GM18520 (cell line): ENCODE measurements around the gene PIP5K1A.
"Not testable (repeated sequence)": the region's sequence is repeated elsewhere in the genome, so short reads cannot be mapped to it uniquely, and the experiment has no call there.

Experiments
- ATAC-seq: cut with Tn5 transposase; IDR thresholded peaks from one replicate; pipeline ENCODE4 v1.9.1; 2021; ENCODE audit not compliant: unreplicated experiment

PIP5K1A gene

GRCh38 chr1:151198254-151199127, at the start of gene PIP5K1A:
Gene PIP5K1A, plus strand, starts transcription at chr1:151198552. Its CDS starts 445 bp downstream, at chr1:151198997.
- ATAC-seq, result peak; percentile 84

GRCh38 chr1:151156515-151156819, 41.9 kb upstream of the PIP5K1A start, which contains the start of gene TNFAIP8L2:
Gene TNFAIP8L2, plus strand, starts transcription at chr1:151156649. Its CDS starts 2,049 bp downstream, at chr1:151158698.
- ATAC-seq, result peak; percentile 34

- no peak for ATAC-seq
Measured at GRCh38 chr1:151157067-151157531, 41.3 kb upstream of the PIP5K1A start.

- no peak for ATAC-seq
Measured at GRCh38 chr1:151158326-151158725, 40.0 kb upstream of the PIP5K1A start.

- ATAC-seq, result no peak
Measured at GRCh38 chr1:151158751-151159251, 39.6 kb upstream of the PIP5K1A start.

- no peak for ATAC-seq
Measured at GRCh38 chr1:151159373-151159772, 39.0 kb upstream of the PIP5K1A start.

- ATAC-seq, result no peak
Measured at GRCh38 chr1:151164732-151165280, 33.5 kb upstream of the PIP5K1A start.

- ATAC-seq, result no peak
Measured at GRCh38 chr1:151165281-151165737, 33.0 kb upstream of the PIP5K1A start.

GRCh38 chr1:151165738-151166504, 32.4 kb upstream of the PIP5K1A start, which contains the start of the genes LYSMD1 and SCNM1:
Gene LYSMD1, minus strand, starts transcription at chr1:151165902. Its CDS starts 644 bp downstream, at chr1:151165258.
Gene SCNM1, plus strand, starts transcription at chr1:151166144. Its CDS starts 9 bp downstream, at chr1:151166153.
- ATAC-seq, result peak; percentile 92

GRCh38 chr1:151166505-151166956, 31.8 kb upstream of the PIP5K1A start:
- ATAC-seq, result no peak

GRCh38 chr1:151167116-151167515, 31.2 kb upstream of the PIP5K1A start:
- ATAC-seq, result no peak

GRCh38 chr1:151171190-151171589, 27.2 kb upstream of the PIP5K1A start:
- no peak for ATAC-seq

- no peak for ATAC-seq
Measured at GRCh38 chr1:151175041-151175741, 23.2 kb upstream of the PIP5K1A start.

- ATAC-seq, result no peak
Measured at GRCh38 chr1:151175863-151176262, 22.5 kb upstream of the PIP5K1A start, which contains the start of gene TMOD4. Gene TMOD4, minus strand, starts transcription at chr1:151175981. Its CDS starts 1,106 bp downstream, at chr1:151174875.

- ATAC-seq, result no peak
Measured at GRCh38 chr1:151176514-151177045, 21.8 kb upstream of the PIP5K1A start.

- ATAC-seq, result no peak
Measured at GRCh38 chr1:151184211-151184610, 14.1 kb upstream of the PIP5K1A start.

GRCh38 chr1:151187205-151187604, 11.1 kb upstream of the PIP5K1A start:
- ATAC-seq, result no peak

- ATAC-seq, result not testable (repeated sequence)
Measured at GRCh38 chr1:151188667-151189066, 9.7 kb upstream of the PIP5K1A start.

GRCh38 chr1:151189637-151190445, 8.5 kb upstream of the PIP5K1A start, which contains the start of gene VPS72:
Gene VPS72, minus strand, starts transcription at chr1:151190197. Its CDS starts 76 bp downstream, at chr1:151190121.
- ATAC-seq, result peak; percentile 82
